Nephron progenitor cell (in vitro differentiated cells): ENCODE results near the gene APCDD1.

Source experiments
- DNase-seq: peaks from one replicate; pipeline ENCODE4 v3.0.0; 2021
- H3K27ac Mint-ChIP-seq: 2 replicates; pipeline ENCODE4 v1.8.0; 2021; ENCODE audit warnings: mild to moderate bottlenecking, moderate library complexity, mixed read lengths
- H3K27me3 Mint-ChIP-seq: 2 replicates; pipeline ENCODE4 v1.8.0; 2021; ENCODE audit warnings: mild to moderate bottlenecking, low read depth, mixed read lengths; ENCODE audit not compliant: poor library complexity
- H3K36me3 Mint-ChIP-seq: 2 replicates; pipeline ENCODE4 v1.8.0; 2021; ENCODE audit warnings: low read depth, mixed read lengths
- H3K4me1 Mint-ChIP-seq: 2 replicates; pipeline ENCODE4 v1.8.0; 2021; ENCODE audit warnings: mixed read lengths
- H3K4me3 Mint-ChIP-seq: 2 replicates; pipeline ENCODE4 v1.8.0; 2021; ENCODE audit warnings: mild to moderate bottlenecking, moderate library complexity, mixed read lengths
- H3K9me3 Mint-ChIP-seq: 2 replicates; pipeline ENCODE4 v1.8.0; 2021; ENCODE audit warnings: mild to moderate bottlenecking, moderate library complexity, mixed read lengths
- TF ChIP-seq, protein P1 (sequence below): fragments of 200-600 bp; sonication (generic); IDR thresholded peaks from 2 replicates; pipeline ENCODE4 v1.5.0; 2021; ENCODE audit warnings: antibody characterized with exemption

APCDD1 gene

DNA sequence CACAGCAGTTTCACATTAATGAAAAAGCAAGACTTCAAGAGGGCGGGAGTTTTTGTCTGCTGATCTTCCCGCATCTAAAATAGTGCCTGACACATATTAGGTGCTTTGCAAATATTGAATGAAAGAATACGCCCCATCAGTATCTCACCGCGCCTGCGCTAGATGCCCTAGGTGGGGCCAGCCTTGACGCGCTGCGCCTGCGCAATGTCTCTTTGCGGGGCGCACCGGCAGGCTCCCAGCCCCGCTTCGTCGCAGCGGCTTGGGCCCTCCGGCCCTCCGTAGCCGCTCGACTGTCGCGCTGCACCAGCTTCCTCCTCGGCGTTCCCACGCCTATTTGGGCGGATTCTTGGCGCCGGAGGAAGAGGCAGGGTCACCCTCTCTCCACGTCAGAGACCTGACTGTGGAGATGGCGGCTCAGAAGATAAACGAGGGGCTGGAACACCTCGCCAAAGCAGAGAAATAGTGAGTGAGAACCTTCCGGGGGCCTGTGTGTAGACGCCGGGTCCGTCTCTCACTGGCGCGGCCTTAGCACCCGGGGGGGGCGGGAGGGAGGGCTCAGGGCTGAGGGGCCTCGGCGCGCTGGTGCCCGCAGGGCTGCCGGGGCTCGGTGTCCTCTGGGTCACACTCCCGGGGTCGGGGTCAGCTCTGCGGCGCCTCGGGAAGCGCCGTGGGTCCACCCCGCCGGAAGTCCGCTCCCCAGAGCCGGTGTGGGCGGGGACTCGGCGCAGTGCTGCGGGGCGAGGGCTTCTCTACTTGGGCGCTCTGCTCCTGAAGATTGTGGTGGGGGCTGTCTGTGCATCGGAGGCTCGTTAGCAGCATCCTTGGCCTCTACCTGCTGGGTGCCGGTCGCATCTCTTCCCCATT, 71.5 kb downstream of the APCDD1 start, which contains the start of gene NAPG:
TSS of gene NAPG (plus strand) at position 331 of the 864 bp plus-strand sequence. CDS start at position 407, 76 bp downstream.
- peak; percentile 86 for DNase-seq
- Mint-ChIP-seq H3K4me1 (peaks cover 48% of the 10 kb centered on the region), H3K9me3 (no peaks in the 10 kb centered on the region), H3K4me3 (peak within 1 kb of the TSS; percentile 95), H3K27ac (peak within 1 kb of the TSS; percentile 99), H3K36me3 (no peaks in the 10 kb centered on the region), H3K27me3 (no peaks in the 10 kb centered on the region)
- TF ChIP-seq, protein P1, sequence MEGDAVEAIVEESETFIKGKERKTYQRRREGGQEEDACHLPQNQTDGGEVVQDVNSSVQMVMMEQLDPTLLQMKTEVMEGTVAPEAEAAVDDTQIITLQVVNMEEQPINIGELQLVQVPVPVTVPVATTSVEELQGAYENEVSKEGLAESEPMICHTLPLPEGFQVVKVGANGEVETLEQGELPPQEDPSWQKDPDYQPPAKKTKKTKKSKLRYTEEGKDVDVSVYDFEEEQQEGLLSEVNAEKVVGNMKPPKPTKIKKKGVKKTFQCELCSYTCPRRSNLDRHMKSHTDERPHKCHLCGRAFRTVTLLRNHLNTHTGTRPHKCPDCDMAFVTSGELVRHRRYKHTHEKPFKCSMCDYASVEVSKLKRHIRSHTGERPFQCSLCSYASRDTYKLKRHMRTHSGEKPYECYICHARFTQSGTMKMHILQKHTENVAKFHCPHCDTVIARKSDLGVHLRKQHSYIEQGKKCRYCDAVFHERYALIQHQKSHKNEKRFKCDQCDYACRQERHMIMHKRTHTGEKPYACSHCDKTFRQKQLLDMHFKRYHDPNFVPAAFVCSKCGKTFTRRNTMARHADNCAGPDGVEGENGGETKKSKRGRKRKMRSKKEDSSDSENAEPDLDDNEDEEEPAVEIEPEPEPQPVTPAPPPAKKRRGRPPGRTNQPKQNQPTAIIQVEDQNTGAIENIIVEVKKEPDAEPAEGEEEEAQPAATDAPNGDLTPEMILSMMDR: no peak

DNA sequence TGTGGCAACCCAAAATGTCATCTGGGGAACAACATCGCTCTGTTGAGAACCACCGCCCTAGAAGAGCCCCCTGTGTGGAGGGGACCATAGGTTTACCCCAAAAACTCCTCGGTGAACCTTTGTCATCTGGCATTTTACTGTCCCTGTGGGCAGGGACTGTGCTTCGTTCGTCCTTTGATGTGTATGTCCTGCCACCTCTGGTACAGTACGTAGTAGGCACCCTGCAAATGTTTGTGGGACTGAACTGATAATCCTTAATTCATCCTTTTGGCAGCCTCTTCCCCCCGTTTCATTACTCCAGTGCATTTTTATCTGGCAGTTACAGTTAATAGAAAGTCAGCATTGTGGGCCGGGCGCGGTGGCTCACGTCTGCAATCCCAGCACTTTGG, 72.1 kb downstream of the APCDD1 start:
- peaks cover 48% of the 10 kb centered on the region for H3K4me1 Mint-ChIP-seq
- DNase-seq: no peak
- H3K9me3 Mint-ChIP-seq: no peaks in the 10 kb centered on the region
- peak overlapping the region; percentile 94 for H3K4me3 Mint-ChIP-seq
- TF ChIP-seq, protein P1: no peak
- H3K27ac Mint-ChIP-seq: peak overlapping the region; percentile 96
- H3K36me3 Mint-ChIP-seq: no peaks in the 10 kb centered on the region
- H3K27me3 Mint-ChIP-seq: no peaks in the 10 kb centered on the region

DNA sequence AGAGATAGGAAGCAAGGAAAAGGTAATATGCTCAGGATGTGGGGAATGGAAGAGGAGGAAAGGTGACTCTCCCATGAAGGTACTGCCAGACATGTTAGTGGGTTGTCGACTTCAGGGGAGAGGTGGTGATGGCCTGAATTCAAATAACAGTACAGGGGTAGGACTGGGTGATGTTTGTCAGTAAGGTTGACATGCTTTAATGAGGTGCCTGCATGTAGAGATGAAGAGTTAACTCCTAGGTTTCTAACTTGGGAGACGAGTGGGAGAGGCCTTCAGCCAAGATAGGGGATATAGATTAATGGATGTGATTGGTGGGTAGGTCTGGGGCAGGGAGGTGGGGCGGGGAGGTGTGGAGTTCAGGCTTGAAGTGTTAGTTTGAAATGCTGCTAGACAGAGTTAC, 74.0 kb downstream of the APCDD1 start:
- H3K4me3 Mint-ChIP-seq: peak overlapping the region; percentile 0
- no peak overlapping the region for H3K27ac Mint-ChIP-seq
- no peaks in the 10 kb centered on the region for H3K27me3 Mint-ChIP-seq
- H3K36me3 Mint-ChIP-seq: peaks cover 5% of the 10 kb centered on the region
- TF ChIP-seq, protein P1: no peak
- H3K9me3 Mint-ChIP-seq: no peaks in the 10 kb centered on the region
- no peak for DNase-seq
- peaks cover 48% of the 10 kb centered on the region for H3K4me1 Mint-ChIP-seq

DNA sequence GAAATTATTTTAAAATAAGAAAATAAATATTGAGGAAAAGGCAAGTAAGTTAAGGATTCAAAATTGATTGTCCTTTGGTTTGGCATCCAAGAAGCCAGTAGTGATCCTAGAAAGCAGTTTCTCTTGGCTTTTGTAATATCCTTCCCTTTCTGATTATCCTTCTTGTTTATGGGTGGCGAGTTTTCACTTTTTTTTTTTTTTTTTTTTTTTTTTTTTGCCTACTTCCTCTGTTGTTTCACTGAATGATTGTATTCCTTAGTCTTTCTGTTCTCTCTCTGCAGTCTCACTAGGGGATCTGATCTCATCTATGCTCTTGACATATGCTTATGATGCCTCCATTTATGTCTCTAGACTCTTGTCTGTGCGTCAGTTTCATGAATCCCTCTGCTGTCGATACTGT, 75.6 kb downstream of the APCDD1 start:
- H3K9me3 Mint-ChIP-seq: no peaks in the 10 kb centered on the region
- peak overlapping the region; percentile 93 for H3K27ac Mint-ChIP-seq
- H3K36me3 Mint-ChIP-seq: peaks cover 15% of the 10 kb centered on the region
- H3K4me1 Mint-ChIP-seq: peaks cover 43% of the 10 kb centered on the region
- DNase-seq: no peak
- H3K27me3 Mint-ChIP-seq: no peaks in the 10 kb centered on the region
- TF ChIP-seq, protein P1: no peak
- peak overlapping the region; percentile 35 for H3K4me3 Mint-ChIP-seq

DNA sequence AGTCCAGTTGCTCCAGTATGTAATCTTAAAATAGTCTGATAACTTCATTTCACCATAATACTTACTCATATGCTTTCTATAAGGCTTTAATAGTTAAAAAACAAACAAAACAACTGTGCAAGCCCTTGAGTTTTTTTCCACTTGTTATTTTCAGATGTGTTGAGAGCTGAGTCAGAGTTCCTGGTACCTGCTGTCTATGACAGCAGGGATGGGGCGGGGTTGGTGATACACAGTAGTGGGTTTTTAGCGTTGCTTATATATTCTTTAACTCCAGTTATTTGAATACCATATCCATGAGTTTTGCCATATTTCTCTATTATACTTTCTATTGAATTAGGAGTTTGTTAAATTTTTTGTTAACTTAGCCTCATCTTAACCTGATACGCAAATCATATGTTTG, 76.4 kb downstream of the APCDD1 start:
- no peaks in the 10 kb centered on the region for H3K9me3 Mint-ChIP-seq
- TF ChIP-seq, protein P1: no peak
- no peak overlapping the region for H3K4me3 Mint-ChIP-seq
- no peak for DNase-seq
- peaks cover 38% of the 10 kb centered on the region for H3K4me1 Mint-ChIP-seq
- H3K27ac Mint-ChIP-seq: no peak overlapping the region
- peaks cover 19% of the 10 kb centered on the region for H3K36me3 Mint-ChIP-seq
- H3K27me3 Mint-ChIP-seq: no peaks in the 10 kb centered on the region

DNA sequence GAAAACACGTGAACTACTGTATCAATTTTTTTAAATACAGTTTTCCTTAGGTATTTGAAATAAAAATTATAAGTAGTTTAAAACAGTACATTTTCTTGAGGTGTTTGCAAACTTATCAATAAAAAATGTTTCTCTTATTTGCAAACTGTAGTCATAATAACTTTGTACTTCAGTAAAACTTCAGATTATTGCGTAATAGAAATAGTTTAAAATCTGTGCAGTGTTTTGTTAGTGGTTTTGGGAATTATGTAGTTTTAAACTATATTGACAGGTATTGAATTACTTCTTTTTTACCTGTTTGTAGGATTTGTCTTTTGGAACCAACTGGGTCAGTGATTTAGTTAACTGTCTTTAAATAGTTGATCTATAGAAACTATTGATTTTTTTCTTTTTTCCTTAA, 78.7 kb downstream of the APCDD1 start:
- TF ChIP-seq, protein P1: no peak
- H3K27ac Mint-ChIP-seq: no peak overlapping the region
- H3K9me3 Mint-ChIP-seq: no peaks in the 10 kb centered on the region
- DNase-seq: no peak
- H3K4me1 Mint-ChIP-seq: peaks cover 24% of the 10 kb centered on the region
- no peak overlapping the region for H3K4me3 Mint-ChIP-seq
- H3K36me3 Mint-ChIP-seq: peaks cover 27% of the 10 kb centered on the region
- no peaks in the 10 kb centered on the region for H3K27me3 Mint-ChIP-seq
